ENCODE measurements around the gene ATP9B. TPM values are rescaled to one million over a fixed set of nuclear protein-coding genes. Genes with fewer than 3 reads are reported as not detected.

ATP9B gene
- total RNA-seq, 1 experiment from 2014 or later = 17.8 TPM

GRCh38 chr18:79064228-79064627 is 5.0 kb upstream of the ATP9B start:
- H3K27ac ChIP-seq (ENCODE audit: low read depth, low read length) = no peak overlapping the region
- no peak for TF ChIP-seq EZH2phosphoT487 (IDR thresholded peaks at IDR 0.05; ENCODE audit: borderline replicate concordance)
- TF ChIP-seq ATF3 (IDR thresholded peaks at IDR 0.05) = no peak
- TF ChIP-seq CBX3 (IDR thresholded peaks at IDR 0.05; ENCODE audit: low read depth) = no peak
- no peak for TF ChIP-seq ZNF274 (IDR thresholded peaks at IDR 0.05; ENCODE audit: low read depth, low read length)
- no peak for TF ChIP-seq ELF1 (IDR thresholded peaks at IDR 0.05; ENCODE audit: borderline replicate concordance, low read depth)
- TF ChIP-seq SP1 (IDR thresholded peaks at IDR 0.05; ENCODE audit: low read depth) = no peak
- TF ChIP-seq POLR2A (IDR thresholded peaks at IDR 0.05; ENCODE audit: borderline replicate concordance, extremely low read depth, insufficient read depth, insufficient read length) = no peak
- no peak for TF ChIP-seq EZH2 (IDR thresholded peaks at IDR 0.05)
- TF ChIP-seq YY1 (IDR thresholded peaks at IDR 0.05; ENCODE audit: extremely low read depth, insufficient replicate concordance, low read depth, low read length) = no peak
- no peak for TF ChIP-seq REST (IDR thresholded peaks at IDR 0.05; ENCODE audit: low read depth)
- TF ChIP-seq CTCF (IDR thresholded peaks at IDR 0.05 in 2 of 3, conservative IDR thresholded peaks at IDR 0.05 in 1 of 3; ENCODE audit: borderline replicate concordance in 1 of 3, insufficient read depth in 1 of 3, low read depth in 2 of 3, low read length in 2 of 3) = no peak
- TF ChIP-seq RAD21 (IDR thresholded peaks at IDR 0.05; ENCODE audit: low read depth) = no peak
- TF ChIP-seq SRF (IDR thresholded peaks at IDR 0.05; ENCODE audit: low read depth) = no peak
- no peak for TF ChIP-seq POLR2AphosphoS5 (IDR thresholded peaks at IDR 0.05; ENCODE audit: low read depth, low read length)
- TF ChIP-seq TCF7L2 (IDR thresholded peaks at IDR 0.05; ENCODE audit: borderline replicate concordance, extremely low read depth, insufficient read depth, insufficient read length) = no peak
- no peaks in the 10 kb centered on the region for H3K36me3 ChIP-seq (ENCODE audit: control insufficient read depth in 1 of 2, insufficient read depth in 2 of 2, low read length in 2 of 2)
- ChIA-PET POLR2A (no interaction called here), RAD21 (ENCODE audit: low non-redundant PET in 1 of 2, low total read pairs in 2 of 2, uncharacterized antibody in 2 of 2, unreplicated experiment in 2 of 2) (no interaction called here), CTCF (no interaction called here)
- no peaks in the 10 kb centered on the region for H4K20me1 ChIP-seq (ENCODE audit: insufficient read depth)
- ATAC-seq (no peak), DNase-seq (ENCODE audit: low read depth, low spot score) (no peak)
- no peaks in the 10 kb centered on the region for H3K27me3 ChIP-seq (ENCODE audit: insufficient read depth, low read length)
- no peaks in the 10 kb centered on the region for H3K79me2 ChIP-seq (ENCODE audit: insufficient read depth, low read length)
- no peak overlapping the region for H3K9ac ChIP-seq (ENCODE audit: low read length)
- peaks cover 0 to 8% of the 10 kb centered on the region in 2 experiments; a peak in 1 of 4 replicates for H3K9me3 ChIP-seq (ENCODE audit: control insufficient read depth in 1 of 2, insufficient read depth in 1 of 2, low read depth in 1 of 2, low read length in 2 of 2)
- no peak overlapping the region for H2AFZ ChIP-seq (ENCODE audit: low read depth, low read length, poor library complexity, severe bottlenecking)
- no peaks in the 10 kb centered on the region for H3K9me2 ChIP-seq (ENCODE audit: insufficient read depth)
- H3K4me2 ChIP-seq (ENCODE audit: low read length) = no peak overlapping the region
- BruUV-seq (replicated peaks) = no TSS peak
- intact Hi-C loops (cut with micrococcal nuclease) = no loop called here
- no peak overlapping the region for H3K4me3 ChIP-seq (replicated peaks in 1 of 2; ENCODE audit: low read depth in 1 of 2, low read length in 2 of 2)
- H3K4me1 ChIP-seq (ENCODE audit: control insufficient read depth in 1 of 2, insufficient read depth in 2 of 2, low read length in 2 of 2) = peaks cover 6 to 11% of the 10 kb centered on the region in 2 experiments; a peak in 1 of 4 replicates

Data from HCT116 (cell line).